GM19372 (cell line): ENCODE measurements around the gene ATAD3A.
"Not testable (repeated sequence)": the region's sequence is repeated elsewhere in the genome, so short reads cannot be mapped to it uniquely, and the experiment has no call there.

Source experiments
- ATAC-seq: cut with Tn5 transposase; IDR thresholded peaks from one replicate; pipeline ENCODE4 v1.9.1; 2021; ENCODE audit warnings: mild to moderate bottlenecking, low read depth, moderate library complexity; ENCODE audit not compliant: unreplicated experiment

ATAD3A gene

DNA sequence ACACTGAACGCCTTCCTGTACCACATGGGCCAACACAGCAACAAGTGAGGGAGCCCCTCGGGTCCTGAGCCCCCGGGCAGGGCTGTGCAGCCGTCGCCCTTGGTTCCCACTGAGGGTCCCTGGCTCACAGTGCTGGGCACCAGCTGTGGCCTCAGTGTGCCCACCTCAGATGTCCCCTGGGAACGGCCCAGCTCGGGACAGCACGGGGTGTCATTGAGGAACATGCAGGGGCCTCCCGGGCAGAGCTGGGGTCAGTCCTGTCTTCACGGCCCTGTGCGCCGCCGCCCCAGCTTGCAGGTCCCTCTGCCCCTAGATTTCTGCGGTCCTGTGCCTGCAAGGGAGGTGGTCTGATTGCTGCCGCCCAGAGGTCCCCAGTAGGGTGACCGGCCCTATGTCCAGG lies 22.7 kb upstream of the ATAD3A start:
- ATAC-seq, result no peak

DNA sequence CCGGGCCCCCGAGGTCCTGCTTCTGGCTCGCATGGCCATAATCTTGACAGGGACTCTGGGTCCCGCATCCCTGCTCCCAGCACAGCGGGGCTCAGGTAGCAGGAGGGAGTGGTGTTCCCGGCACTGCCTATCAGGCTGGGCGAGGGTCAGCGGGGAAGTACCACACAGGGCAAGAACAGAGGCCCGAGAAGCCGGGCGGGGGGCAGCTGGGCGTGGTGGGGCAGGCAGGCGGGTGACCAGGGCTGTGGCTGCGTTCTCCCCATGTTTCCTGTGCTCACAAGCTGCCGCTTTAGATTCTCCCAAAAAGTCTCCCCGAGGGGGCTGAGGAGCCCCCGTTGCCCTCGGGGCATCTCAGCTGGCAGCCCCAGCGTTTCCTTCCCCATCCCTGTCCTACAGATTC lies 22.1 kb upstream of the ATAD3A start:
- ATAC-seq, result no peak

DNA sequence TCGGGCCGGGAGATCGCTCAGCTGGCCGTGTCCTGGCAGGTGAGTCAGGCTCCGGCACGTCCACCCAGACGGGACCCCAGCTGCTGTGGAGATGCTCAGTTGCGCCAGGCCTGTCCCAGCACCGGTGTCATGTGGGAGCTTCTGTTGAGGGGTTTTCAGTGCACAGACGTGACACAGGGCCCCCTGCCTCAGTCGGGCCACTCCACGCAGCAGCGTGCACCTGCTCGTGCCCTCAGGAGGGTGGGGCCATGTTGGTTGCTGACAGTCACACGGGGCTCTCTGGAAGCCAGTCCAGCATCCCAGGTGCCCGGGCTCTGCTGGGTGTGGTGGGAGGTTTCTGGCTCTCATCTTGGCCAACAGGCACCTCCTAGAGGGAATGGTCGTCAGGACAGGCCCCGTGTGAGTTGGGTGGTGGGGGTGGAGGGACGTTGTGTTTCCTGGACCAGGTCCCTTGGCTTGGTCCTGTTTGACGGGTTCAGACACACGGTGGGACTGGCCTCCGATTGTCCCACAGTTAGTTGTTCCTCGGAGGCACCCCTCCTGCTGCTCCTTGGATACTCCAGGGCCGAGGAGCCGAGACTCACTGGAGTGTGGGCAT lies 21.2 kb upstream of the ATAD3A start:
- no peak for ATAC-seq

DNA sequence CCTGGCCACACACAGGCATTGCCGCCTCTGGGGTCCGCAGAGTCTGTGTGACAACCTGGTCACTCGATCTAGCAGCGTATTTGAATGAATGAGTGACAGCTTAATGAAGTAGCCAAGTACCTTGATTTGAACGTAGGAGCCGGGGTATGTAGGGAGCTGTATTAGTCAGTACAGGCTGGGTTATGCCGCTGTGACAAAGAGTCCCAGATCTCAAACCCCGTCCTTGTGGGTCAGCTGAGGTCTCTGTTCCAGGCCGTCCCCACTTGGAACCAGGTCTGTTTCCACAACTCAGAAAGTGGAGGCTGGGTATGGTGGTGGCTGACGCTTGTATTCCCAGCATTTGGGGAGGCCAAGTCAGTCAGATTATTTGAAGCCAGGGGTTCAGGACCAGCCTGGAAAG lies 20.4 kb upstream of the ATAD3A start:
- no peak for ATAC-seq

DNA sequence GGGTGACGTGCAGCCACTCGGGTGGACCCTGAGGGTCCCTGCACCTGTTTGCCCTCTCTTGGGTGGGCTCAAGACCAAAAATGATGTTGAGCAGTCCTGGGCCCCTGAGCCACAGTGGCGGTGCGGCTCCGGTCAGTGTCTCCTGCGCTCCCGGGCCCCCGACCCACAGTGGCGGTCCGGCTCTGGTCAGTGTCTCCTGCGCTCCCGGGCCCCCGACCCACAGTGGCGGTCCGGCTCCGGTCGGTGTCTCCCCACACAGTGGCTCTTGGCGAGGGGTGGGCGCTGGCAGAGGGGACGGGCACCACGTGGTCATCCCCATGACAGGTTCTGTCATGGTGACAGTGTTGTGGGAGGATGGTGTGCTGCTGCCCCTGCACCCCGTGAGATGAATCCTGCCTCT lies 17.7 kb upstream of the ATAD3A start:
- not testable (repeated sequence) for ATAC-seq

DNA sequence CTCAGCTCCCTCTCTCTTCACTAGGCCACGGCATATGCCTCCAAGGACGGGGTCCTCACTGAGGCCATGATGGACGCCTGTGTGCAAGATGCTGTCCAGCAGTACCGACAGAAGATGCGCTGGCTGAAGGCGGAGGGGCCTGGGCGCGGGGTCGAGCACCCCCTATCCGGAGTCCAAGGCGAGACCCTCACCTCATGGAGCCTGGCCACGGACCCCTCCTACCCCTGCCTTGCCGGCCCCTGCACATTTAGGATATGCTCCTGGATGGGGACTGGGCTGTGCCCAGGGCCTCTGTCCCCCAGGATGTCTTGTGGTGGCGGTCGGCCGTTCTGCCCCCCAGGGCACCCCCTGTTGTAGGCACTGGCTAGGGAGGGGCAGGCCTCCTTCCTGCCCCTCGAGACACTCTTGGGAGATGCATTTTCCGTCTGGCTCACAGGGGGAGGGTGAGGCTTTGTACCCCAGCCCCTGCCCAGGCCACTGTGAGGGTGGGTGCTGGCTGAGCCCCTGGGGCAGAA lies 16.4 kb upstream of the ATAD3A start:
- ATAC-seq, result not testable (repeated sequence)

DNA sequence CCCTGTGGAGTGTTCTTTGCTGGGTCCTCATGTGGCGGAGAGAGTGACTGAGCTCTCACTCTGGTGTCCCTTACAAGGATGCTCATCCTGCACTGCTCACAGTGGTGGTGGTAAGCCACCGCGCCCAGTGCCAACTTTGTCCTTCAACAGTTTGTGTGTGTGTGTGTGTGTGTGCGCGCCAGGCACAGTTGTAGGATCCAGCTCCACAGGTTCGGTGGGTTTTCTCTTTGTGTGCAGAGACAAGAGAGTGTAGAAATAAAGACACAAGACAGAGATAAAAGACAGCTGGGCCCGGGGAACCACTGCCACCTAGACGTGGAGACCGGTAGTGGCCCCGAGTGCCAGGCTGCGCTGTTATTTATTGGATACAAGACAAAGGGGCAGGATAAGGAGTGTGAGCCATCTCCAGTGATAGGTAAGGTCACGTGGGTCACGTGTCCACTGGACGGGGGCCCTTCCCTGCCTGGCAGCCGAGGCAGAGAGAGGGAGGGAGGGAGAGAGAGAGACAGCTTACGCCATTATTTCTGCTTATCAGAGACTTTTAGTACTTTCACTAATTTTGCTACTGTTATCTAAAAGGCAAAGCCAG lies 7.1 kb upstream of the ATAD3A start:
- ATAC-seq, result not testable (repeated sequence)

DNA sequence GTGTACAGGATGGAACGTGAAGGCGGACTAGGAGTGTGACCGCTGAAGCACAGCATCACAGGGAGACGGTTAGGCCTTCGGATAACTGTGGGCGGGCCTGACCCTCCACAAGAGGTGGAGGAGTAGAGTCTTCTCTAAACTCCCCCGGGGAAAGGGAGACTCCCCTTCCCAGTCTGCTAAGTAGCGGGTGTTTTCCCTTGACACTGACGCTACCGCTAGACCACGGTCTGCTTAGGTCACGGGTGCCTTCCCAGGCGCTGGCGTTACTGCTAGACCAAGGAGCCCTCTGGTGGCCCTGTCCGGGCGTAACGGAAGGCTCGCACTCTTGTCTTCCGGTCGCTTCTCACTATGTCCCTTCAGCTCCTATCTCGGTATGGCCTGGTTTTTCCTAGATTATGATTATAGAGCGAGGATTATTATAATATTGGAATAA lies 6.6 kb upstream of the ATAD3A start:
- ATAC-seq, result not testable (repeated sequence)

DNA sequence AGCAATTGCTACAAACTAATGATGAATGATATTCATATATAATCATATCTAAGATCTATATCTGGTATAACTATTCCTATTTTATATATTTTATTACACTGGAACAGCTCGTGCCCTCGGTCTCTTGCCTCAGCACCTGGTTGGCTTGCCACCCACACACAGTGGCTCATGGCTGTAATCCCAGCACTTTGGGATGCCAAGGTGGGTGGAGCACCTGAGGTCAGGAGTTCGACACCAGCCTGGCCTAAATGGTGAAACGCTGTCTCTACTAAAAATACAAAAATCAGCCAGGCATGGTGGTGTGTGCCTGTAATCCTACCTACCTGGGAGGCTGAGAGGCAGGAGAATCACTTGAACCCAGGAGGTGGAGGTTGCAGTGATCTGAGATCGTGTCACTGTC lies 6.2 kb upstream of the ATAD3A start:
- ATAC-seq, result not testable (repeated sequence)

DNA sequence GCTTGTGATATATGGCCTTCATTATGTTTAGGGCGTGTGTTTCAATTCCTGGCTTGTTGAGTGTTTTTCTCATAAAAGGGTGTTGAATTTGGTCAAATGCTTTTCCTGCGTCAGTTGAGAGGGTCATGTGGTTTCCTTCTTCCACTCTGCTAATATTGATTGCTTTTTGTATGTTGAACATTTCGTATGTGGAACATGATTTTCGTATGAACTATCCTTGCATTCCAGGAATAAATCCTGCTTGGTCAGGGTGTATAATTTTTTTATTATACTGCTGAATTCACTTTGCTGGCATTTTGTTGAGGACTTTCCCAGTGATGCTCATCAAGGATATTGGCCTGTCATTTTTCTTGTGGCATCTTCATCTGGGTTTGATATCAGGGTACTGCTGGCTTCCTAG lies 4.7 kb upstream of the ATAD3A start:
- ATAC-seq, result no peak

DNA sequence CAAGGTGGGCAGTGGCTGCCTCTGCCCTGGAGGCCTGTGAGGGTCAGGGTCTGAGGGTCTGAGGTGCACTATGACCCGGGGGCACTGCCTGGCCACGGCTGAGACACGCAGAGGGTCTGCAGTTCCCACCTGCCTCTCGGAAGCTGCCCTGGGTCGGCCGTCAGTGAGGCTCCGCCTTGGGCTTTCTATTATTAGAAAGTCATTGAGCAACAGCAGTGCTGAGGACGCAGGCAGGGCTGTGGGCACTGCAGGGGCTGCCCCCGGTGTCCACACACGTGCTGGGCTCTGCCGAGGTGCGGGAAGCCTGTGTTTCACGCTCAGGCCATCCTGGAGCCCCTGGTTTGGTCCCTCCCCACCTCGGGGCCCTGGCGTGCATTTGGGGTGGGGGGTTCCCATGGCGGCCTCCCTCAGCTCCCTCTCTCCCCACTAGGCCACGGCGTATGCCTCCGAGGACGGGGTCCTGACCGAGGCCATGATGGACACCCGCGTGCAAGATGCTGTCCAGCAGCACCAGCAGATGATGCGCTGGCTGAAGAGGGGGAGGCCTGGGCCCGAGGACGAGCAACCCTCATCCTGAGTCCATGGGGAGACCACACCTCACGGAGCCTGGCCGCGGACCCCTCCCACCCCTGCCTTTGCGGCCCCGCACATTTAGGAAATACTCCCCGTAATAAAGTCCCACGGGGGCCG lies 3.0 kb upstream of the ATAD3A start:
- ATAC-seq, result not testable (repeated sequence)

DNA sequence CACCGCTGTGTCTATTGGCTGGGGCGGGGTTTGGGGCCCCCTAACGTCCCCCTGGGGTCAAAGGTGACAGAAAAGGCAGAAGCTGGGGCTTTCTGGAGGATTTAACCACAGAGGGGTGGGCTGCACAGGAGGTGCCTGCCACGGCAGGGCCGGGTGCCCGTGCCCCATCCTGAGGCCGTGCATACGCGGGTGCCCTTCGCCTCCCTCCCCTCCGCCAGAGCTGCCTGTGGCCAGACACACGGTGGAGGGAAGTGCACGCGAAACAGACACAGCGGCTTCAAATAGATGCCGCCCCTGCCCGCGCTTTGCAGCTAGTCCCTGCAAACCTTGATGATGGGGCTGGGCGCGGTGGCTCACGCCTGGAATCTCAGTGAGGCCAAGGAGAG lies 2.5 kb upstream of the ATAD3A start:
- ATAC-seq, result not testable (repeated sequence)

DNA sequence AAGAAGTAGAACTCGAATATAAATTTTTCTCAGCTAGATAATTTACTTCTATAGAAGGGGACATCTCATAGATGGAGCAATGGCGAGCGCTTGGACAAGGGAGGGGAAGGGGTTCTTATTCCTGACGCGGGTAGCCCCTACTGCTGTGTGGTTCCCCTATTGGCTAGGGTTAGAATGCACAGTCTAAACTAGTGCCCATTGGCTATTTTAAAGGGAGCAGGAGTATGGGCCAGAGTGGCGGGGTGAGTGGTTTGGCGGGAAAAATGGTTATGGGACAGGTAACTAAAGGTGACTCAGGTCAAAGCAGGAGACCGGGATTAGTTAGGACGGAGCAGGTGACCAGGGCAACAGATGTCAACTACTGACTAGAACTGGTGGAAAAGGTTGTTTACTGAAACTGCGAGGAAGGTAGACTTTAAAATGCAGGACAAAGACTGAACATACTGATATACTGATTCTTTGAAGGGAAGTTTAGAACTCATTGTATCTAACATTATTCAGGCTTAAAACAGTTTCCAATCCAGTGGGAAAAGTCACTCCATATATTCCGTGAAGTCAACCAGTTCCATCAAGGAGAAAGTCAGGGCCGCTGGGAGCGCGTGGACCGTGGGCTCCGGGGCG lies 940 bp upstream of the ATAD3A start:
- no peak for ATAC-seq

DNA sequence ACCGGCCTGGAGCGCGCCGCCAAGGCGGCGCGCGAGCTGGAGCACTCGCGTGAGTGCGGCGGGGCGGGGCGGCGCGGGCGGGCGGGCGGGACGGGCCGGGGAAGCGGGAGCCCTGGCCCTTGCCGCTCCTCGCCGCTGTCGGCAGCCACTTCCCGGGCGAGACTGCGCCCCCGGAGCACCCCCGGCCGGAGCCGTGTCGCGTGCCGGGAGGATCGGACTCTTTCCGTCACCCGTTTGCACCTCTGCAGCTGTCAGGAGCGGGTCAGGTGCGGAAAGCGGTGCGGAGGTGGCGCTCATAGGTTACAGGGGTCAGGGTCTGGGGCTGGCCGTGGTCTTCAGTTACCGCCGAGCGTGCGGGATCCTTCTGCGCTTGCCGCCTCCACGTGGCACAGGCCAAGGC lies 463 bp downstream of the ATAD3A start:
- not testable (repeated sequence) for ATAC-seq

DNA sequence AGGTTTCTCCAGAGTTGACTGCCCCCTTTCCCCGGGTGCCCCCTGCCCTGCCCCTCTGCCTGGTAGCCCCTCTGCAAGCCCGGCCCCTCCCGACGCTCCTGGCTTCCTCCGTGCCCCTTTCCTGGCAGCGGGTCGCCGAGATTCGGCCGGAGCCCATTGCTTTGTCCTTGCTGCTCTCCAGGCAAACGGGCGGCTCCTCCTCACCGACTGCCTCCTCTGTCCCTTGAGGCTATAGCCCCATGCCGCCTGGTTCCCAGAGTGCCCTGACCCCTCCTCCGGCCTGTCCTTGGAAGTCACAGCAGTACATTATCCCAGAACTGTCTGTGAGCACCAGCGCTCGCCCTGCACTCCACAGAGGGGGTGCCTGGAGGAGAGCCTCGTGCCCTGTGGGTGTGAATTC lies 1.7 kb downstream of the ATAD3A start:
- ATAC-seq, result not testable (repeated sequence)

DNA sequence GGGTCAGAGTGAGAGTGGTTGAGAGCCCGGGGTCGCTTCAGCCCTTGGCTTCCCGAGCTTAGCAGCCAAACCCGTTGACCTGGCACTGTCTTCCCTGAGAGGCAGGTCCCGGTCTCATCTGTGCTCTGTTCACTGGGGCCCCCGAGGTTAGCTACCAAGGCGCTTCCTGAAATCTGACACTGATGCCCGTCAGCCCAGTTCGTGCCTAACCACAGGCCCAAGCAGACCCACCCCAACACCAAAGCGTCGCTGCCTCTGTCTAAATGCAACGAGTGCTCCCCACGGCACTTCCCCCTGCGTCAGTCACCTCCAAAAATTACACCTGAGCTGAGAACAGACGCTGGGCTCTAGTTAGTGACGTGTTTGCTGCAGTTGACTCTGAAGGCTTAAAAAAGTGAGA lies 2.4 kb downstream of the ATAD3A start:
- not testable (repeated sequence) for ATAC-seq

DNA sequence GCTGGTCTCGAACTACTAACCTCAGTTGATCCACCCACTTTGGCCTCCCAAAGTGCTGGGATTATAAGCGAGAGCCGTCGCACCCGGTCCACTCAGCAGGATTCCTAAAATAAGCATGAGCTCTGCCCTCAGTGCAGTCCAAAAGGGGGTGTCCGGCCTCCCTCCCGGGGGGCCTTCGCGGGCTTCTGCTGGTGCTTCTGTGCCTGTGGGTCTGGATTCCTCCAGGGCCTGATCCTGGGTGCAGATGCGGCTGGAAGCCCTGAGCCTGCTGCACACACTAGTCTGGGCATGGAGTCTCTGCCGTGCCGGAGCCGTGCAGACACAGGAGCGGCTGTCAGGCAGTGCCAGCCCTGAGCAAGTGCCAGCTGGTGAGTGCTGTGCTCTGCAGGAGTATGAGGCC lies 5.0 kb downstream of the ATAD3A start:
- ATAC-seq, result not testable (repeated sequence)

DNA sequence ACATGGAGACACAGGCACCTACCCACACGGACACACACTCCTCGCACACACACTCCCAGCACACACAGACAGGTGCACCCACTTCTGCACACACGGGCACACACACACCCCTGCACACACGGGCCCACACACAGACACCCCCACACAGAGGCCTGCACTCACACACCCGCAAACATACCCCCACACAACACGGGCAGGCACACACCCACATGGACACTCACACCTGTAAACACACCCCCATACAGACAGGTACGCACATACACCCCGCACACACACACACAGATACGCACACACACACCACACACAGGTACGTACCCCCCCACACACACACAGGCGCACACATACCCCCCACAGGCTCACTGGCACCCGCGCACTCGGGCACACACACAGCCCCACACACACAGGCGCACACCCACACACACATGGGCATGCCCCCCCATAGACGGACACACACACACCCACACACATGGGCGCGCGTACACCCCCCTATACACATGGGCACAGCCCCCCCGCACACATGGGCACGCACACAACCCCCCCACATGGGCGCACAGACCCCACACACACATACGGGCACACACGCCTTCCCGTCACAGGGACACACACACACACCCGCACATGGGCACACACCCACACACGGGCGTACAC lies 6.1 kb downstream of the ATAD3A start:
- ATAC-seq, result no peak

DNA sequence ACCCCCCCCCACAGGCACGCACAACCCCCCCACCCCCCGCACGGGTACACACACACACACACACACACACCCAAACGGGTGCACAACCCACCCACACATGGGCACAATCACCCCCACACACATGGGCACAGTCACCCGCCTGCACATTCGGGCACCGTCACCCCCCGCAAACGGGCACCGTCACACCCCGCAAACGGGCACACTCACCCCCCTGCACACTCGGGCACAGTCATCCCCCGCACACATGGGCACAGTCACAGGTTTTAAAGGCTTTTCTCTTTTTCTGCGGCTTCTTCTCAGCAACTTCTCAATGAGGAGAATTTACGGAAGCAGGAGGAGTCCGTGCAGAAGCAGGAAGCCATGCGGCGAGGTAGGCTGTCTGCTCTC lies 6.7 kb downstream of the ATAD3A start:
- ATAC-seq, result not testable (repeated sequence)

DNA sequence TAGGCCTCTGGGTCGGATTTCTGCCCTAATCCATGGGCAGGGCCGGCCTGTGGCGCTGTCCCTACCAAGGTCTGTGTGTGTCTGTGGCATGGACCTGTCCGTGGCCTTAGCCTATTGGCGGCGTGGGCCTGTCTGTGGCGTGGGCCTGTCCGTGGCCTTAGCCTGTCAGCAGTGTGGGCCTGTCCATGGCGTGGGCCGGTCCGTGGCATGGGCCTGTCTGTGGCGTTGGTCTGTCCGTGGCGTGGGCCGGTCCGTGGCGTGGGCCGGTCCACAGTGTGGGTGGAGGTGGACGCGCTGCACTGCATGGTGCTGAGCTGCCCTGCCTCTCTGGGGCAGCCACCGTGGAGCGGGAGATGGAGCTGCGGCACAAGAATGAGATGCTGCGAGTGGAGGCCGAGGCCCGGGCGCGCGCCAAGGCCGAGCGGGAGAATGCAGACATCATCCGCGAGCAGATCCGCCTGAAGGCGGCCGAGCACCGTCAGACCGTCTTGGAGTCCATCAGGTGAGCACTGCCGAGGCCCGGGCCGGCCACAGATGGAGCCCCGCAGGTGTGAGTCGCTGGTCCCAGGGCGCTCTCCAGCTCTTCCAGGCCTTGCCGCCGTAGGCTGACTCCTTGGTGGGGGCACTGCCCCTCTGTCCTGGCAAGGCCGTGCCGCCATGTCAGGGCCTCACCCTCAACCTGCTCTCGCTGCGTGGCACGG lies 8.0 kb downstream of the ATAD3A start:
- ATAC-seq, result not testable (repeated sequence)
